HG03575 (cell line): ENCODE data around the gene MSN.
"Not testable (repeated sequence)": the region's sequence is repeated elsewhere in the genome, so short reads cannot be mapped to it uniquely, and the experiment has no call there.

ENCODE experiments used
- ATAC-seq: cut with Tn5 transposase; IDR thresholded peaks from one replicate; pipeline ENCODE4 v1.9.1; 2021; ENCODE audit not compliant: unreplicated experiment, insufficient number of reproducible peaks, low FRiP score; ENCODE audit errors: extremely low read depth

The MSN gene

DNA sequence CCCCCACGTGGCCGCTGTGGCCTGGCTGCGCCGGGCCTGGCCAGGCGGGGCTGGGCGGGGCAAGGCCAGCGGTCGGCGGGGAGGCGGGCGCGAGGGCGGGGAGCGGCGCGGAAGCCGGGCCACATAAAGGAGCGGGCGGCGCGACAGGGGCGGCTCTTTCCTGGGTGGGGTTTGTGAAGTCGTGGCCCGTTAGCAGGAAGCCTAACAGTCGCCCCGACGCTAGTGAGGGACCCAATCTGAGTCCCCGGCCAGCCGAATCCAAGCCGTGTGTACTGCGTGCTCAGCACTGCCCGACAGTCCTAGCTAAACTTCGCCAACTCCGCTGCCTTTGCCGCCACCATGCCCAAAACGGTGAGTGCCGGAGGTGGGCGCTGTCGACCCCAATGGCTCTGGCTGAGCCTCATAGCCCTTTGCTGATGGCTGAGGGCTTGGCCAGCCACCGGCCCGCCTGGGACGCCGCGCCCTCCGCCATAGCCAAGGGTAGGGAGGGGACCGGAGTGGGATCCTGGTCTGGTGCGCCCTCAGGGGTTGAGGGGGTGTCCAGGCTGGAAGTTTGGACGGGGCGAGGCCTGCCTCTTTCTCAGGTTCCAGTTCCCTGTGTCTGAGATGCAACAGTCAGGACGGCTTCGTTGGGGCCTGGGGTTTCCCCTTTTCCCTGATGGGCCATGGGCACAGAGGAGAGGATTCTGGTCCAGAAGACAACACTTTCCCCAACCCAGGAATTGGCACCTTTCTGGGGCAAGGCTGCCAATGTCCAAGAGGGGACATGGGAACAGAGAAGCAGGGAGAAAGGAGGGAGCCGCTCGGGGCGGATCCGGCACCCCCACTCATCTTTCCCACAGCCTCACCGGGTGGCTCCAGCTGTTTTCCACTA, at the start of gene MSN:
MSN (plus strand) TSS at position 152 of the 874 bp plus-strand sequence; CDS start at position 340, 188 bp downstream.
- ATAC-seq: no peak

DNA sequence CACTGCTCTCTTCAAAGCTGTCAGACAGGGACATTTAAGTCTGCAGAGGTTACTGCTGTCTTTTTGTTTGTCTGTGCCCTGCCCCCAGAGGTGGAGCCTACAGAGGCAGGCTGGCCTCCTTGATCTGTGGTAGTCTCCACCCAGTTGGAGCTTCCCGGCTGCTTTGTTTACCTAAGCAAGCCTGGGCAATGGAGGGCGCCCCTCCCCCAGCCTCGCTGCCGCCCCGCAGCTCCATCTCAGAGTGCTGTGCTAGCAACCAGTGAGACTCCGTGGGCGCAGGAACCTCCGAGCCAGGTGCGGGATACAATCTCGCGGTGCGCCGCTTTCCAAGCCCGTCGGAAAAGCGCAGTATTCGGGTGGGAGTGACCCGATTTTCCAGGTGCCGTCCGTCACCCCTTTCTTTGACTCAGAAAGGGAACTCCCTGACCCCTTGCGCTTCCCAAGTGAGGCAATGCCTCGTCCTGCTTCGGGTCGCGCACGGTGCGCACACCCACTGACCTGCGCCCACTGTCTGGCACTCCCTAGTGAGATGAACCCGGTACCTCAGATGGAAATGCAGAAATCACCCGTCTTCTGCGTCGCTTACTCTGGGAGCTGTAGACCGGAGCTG, 47.3 kb upstream of the MSN start:
- ATAC-seq: not testable (repeated sequence)

- ATAC-seq: no peak
Observed at GRCh38 chrX:65630771-65631170, 36.7 kb upstream of the MSN start.

GRCh38 chrX:65633826-65634225, 33.6 kb upstream of the MSN start:
- ATAC-seq: no peak

- ATAC-seq: no peak
Observed at GRCh38 chrX:65634732-65635131, 32.7 kb upstream of the MSN start.

DNA sequence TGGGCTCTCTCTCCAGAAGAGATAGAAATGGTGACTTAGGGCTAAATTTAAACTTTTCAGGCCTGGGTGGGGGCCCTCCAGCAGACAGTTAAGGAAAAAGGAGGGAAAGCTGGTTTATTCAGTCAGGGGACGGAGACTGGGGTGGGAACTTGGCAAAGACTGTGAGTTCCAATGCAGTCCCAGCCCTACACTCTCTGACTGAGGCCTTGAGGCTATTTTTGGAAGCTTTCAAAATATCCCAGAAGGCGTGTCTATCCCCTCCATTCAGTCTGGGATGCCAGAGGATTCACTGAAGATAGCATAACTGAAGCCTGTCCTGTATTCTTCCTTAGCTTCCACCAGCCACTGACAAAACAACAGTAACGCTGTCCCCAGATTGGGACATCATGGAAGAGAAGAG, 32.1 kb upstream of the MSN start:
- no peak for ATAC-seq

GRCh38 chrX:65635822-65636221, 31.6 kb upstream of the MSN start:
- ATAC-seq: no peak

DNA sequence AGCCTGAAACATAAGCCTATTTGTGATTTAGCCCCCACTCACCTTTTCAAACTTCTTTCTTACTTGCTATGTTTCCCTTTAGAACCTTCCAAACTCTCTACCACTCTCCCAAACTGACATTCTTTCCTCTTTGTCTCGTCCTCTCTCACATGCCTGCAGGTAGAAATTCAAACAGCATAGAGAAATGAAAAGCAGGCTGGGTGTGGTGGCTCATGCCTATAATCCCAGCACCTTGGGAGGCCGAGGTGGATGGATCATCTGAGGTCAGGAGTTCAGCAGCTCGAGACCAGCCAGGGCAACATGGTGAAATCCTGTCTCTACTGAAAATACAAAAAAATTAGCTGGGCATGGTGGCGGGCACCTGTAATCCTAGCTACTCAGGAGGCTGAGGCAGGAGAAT, 31.2 kb upstream of the MSN start:
- not testable (repeated sequence) for ATAC-seq

DNA sequence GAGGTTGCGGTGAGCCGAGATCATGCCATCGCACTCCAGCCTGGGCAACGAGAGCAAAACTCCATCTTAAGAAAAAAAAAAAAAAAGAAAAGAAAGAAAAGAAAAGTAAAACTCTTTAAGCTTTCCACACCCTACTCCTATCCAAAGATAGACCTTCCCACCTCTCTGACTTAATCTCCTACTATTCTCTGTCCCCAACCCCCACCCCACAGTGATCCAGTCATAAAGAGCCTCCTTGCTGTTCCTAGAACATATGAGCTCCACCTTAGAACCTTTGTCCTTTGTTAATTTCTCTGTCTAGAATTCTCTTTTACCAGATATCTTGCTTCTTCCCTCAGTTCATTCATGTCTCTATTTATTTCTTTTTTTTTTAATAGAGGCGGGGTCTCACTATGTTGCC, 30.1 kb upstream of the MSN start:
- no peak for ATAC-seq

DNA sequence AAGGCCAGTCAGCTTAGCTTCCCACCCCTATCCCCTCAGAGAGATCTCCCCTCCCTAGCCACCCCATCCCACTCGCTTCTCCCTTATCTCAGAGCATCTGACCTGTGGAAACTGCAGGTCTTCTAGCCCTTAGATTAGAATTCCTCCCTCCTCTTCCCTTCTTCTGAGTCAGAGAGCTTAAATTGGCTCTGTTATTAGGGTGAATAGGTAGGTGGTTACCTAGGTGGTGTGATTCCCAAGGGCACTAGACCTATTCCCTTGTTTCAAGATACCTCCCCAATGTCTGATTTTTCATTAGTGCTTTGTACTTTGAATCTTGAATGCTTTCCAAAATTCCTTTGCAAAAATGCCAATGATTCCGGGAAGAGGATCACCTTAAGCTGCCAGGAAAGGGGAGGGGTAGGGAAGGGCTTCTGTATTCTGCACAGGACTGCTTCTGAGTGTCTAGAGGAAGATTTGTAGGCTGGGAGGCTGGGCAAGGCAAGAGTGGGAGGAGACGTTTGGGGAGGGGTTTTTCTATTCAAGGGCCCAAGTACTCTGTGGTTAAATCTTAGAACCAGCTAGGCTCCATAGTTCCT, 24.5 kb upstream of the MSN start:
- no peak for ATAC-seq

DNA sequence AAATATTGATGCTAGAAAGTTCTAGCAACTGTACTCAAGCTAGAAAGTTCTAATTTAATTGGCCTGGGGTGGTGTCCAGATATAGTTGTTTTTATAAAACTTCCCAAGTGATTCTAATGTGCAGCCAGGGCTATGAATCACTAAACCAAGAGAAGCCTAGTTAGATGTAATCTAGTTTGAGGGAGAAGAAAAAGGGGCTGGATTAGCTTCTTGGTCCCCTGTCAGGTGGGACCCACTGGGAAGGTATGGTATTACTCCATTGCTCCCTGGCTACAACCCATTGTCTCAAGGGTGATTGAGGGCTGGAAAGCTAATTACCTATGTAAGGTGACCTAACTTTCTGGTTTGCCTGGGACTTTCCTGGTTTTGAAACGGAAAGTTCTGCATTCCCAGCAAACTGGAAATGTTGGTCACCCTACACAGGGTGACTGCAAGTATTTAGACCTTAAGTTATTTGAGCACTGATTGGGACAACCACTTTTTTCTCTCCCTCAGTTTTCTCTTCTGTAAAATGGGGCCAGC, 23.9 kb upstream of the MSN start:
- ATAC-seq: no peak

DNA sequence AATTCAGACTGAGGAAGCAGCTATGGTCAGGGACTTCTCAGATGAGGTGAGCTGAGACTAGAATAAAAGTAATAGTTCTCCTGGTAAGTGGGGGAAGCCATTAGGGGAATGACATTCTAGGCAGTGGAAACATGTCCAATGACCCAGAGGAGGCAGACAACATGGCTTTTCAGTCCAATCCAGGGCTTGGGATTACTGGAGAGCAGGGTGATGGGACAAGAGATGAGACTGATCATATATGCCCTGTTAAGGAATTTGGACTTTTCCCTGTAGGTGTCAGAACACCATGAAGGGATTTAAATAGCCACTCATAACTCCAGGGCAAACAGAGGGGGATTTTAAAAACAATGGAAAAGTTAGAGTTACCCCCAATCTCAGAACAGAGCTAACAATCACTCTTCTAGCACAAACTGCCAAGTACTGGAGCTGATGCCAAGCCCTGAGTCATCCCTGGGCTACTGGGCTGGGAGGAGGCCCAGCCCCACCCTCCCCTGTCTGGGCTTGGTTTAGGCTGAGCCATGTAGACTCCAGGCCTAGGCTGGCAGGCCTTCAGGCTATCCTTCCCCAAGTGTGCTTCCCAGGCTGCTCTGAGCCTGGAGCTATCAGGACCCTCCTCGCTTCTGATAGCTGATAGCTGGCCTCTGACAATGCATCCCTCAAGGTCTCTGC, 22.7 kb upstream of the MSN start:
- ATAC-seq: no peak

DNA sequence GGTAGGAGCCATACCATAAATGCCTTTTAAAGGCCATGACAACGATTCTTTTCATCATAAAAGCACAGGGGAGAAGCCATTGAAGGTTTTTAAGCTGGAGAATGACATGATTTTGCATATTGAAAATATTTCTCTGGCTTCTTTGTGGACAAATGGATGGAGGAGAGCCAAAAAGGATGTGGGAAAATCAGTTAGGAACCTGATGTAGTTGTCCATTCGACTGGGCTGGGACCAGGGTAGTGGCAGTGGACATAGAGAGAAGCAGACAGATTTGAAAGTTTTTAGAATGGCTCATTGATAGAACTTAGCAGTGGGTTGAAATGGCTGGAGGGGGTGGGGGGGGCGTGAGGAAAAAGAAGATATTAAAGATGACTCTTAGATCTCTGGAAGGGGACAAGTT, 19.7 kb upstream of the MSN start:
- no peak for ATAC-seq

GRCh38 chrX:65652098-65652497, 15.4 kb upstream of the MSN start:
- ATAC-seq: no peak

GRCh38 chrX:65657009-65657441, 10.4 kb upstream of the MSN start:
- not testable (repeated sequence) for ATAC-seq

GRCh38 chrX:65657659-65658058, 9.8 kb upstream of the MSN start:
- no peak for ATAC-seq

GRCh38 chrX:65658229-65658628, 9.2 kb upstream of the MSN start:
- no peak for ATAC-seq

DNA sequence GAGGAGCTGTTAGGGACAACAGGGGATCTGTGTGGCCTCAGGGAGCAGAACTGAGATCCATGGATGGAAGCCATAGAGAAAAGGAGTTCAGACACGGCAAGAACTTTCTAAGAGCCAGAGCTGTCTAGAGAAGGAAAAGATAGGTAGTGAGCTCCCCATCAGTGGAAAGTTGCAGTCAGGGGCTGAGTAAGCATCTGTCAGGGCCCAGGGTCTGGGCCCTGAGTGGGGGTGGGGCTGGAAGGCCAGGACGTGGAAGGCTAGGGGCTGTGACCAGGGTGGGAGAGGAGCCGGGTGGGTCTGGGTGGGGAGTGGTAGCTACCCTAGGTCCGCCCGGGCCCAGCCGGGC, 324 bp upstream of the MSN start:
- ATAC-seq: no peak
